HepG2 (cell line): ENCODE data around the gene POU6F1. TPM values are rescaled to one million over a fixed set of nuclear protein-coding genes. Genes with fewer than 3 reads are reported as not detected.
A peak's percentile ranks its signal among the peaks of the same experiment; 100 is the strongest.

Experiments used
- ARNT2 ChIP-seq: sonication (generic); formaldehyde crosslinking; IDR thresholded peaks from 2 replicates; pipeline ENCODE4 v1.8.0; 2022; ENCODE audit warnings: mild to moderate bottlenecking, low read depth, missing genetic modification reagents, moderate library complexity
- BRCA1 ChIP-seq: sonication (generic); formaldehyde crosslinking; IDR thresholded peaks from 2 replicates; pipeline ENCODE4 v1.4.0; 2020; ENCODE audit warnings: missing genetic modification reagents
- BRD4 ChIP-seq: sonication (generic); formaldehyde crosslinking; IDR thresholded peaks from 2 replicates; pipeline ENCODE4 v1.4.0; 2020; ENCODE audit warnings: missing genetic modification reagents
- HNF4A ChIP-seq: sonication (generic); formaldehyde crosslinking; IDR thresholded peaks from 2 replicates; pipeline ENCODE4 v1.4.0; 2020; ENCODE audit warnings: missing genetic modification reagents
- KMT2A ChIP-seq: sonication (generic); formaldehyde crosslinking; IDR thresholded peaks from 2 replicates; pipeline ENCODE4 v1.4.0; 2020; ENCODE audit warnings: missing genetic modification reagents
- RCOR2 ChIP-seq: IDR thresholded peaks from 2 replicates; pipeline ENCODE4 v1.6.1; 2016; ENCODE audit warnings: missing biosample characterization, missing genetic modification reagents
- RFXAP ChIP-seq: sonication (generic); formaldehyde crosslinking; IDR thresholded peaks from 2 replicates; pipeline ENCODE4 v1.4.0; 2020; ENCODE audit warnings: missing genetic modification reagents, borderline replicate concordance
- U2AF2 ChIP-seq: fragments of 200-400 bp; formaldehyde crosslinking; IDR thresholded peaks from 2 replicates; pipeline ENCODE4 v1.6.1; 2017; ENCODE audit warnings: low read depth, mild to moderate bottlenecking, low read length
- ZNF20 ChIP-seq: sonication (generic); formaldehyde crosslinking; IDR thresholded peaks from 2 replicates; pipeline ENCODE4 v1.4.0; 2020; ENCODE audit warnings: mild to moderate bottlenecking, moderate library complexity, missing genetic modification reagents
- ZNF331 ChIP-seq: sonication (generic); formaldehyde crosslinking; IDR thresholded peaks from 2 replicates; pipeline ENCODE4 v1.4.0; 2020; ENCODE audit warnings: missing genetic modification reagents
- ZNF558 ChIP-seq: sonication (generic); formaldehyde crosslinking; IDR thresholded peaks from 2 replicates; pipeline ENCODE4 v1.9.0; 2022; ENCODE audit warnings: mild to moderate bottlenecking, missing genetic modification reagents, borderline replicate concordance
- ZNF567 ChIP-seq: sonication (generic); formaldehyde crosslinking; IDR thresholded peaks from 2 replicates; pipeline ENCODE4 v1.8.1; 2023; ENCODE audit warnings: mild to moderate bottlenecking, missing genetic modification reagents, borderline replicate concordance
- ZNF577 ChIP-seq: sonication (generic); formaldehyde crosslinking; IDR thresholded peaks from 2 replicates; pipeline ENCODE4 v1.4.0; 2020; ENCODE audit warnings: mild to moderate bottlenecking, low read depth, missing genetic modification reagents, borderline replicate concordance
- ZNF614 ChIP-seq: IDR thresholded peaks from 2 replicates; pipeline ENCODE4 v1.6.1; 2018; ENCODE audit warnings: missing biosample characterization, missing genetic modification reagents, inconsistent platforms, borderline replicate concordance
- ZNF674 ChIP-seq: sonication (generic); formaldehyde crosslinking; IDR thresholded peaks from 2 replicates; pipeline ENCODE4 v1.5.0; 2020; ENCODE audit warnings: low read depth, mild to moderate bottlenecking, missing genetic modification reagents
- polyA plus RNA-seq, 8 experiments: library from polyadenylated mRNA; depleted of rRNA in 3 of 8; stranded (reverse) in 7 of 8; unstranded in 1 of 8; fragments of >200 nt; fragmentation: Illumina TruSeq in 4 of 8; extraction: Trizol in 4 of 8; gene quantifications; 2 replicates each; pipeline versions ENCODE4 v1.2.1 to v1.2.3, GENCODE V29; 2011 to 2016; ENCODE audit warnings: low read depth in 4 of 8, missing spikeins in 1 of 8, mixed read lengths in 1 of 8; ENCODE audit not compliant: insufficient read depth in 1 of 8
- total RNA-seq, 5 experiments: library from RNA; depleted of rRNA; stranded (reverse); fragments of >200 nt; fragmentation: Illumina TruSeq; extraction: Trizol; gene quantifications; 2 replicates each; pipeline ENCODE4 v1.2.3, GENCODE V29; 2016; ENCODE audit warnings: low read depth in 1 of 5
- TF ChIP-seq, protein P1 (sequence below): sonication (generic); formaldehyde crosslinking; IDR thresholded peaks from 2 replicates; pipeline ENCODE4 v1.5.1; 2020; ENCODE audit warnings: missing genetic modification reagents, mild to moderate bottlenecking, borderline replicate concordance
- TF ChIP-seq, protein P2 (sequence below): sonication (generic); formaldehyde crosslinking; IDR thresholded peaks from 2 replicates; pipeline ENCODE4 v1.4.0; 2020; ENCODE audit warnings: missing genetic modification reagents
- TF ChIP-seq, protein P3 (sequence below): sonication (generic); formaldehyde crosslinking; conservative IDR thresholded peaks from 2 replicates; pipeline ENCODE4 v1.4.0; 2020; ENCODE audit warnings: missing genetic modification reagents
- TF ChIP-seq, protein P4 (sequence below), 2 experiments: IDR thresholded peaks; 2 replicates each; pipeline ENCODE4 v1.6.1; 2011 to 2012; ENCODE audit warnings: low read length in 2 of 2, borderline replicate concordance in 1 of 2, low read depth in 1 of 2, mild to moderate bottlenecking in 1 of 2, moderate library complexity in 1 of 2

Gene POU6F1
- total and polyA plus RNA-seq, 2 of the 13 experiments (the other 11 are each of a cell fraction or from before 2014, with no cell fraction given) = 0.48 to 0.51 TPM

GRCh38 chr12:51238510-51239334 is 20.9 kb upstream of the POU6F1 start, which contains the start of gene DAZAP2 (continued):
- TF ChIP-seq ZNF614 (CRISPR knock-in tag) (no peak; the same call in 1 of the 2 replicates), ZNF567 (CRISPR knock-in tag) (no peak), RFXAP (CRISPR knock-in tag) (peak; percentile 78; the same call in 1 of the 2 replicates), U2AF2 (no peak), ZNF577 (no peak), HNF4A (CRISPR knock-in tag) (no peak), ZNF558 (CRISPR knock-in tag) (0 out of 2 replicates have a peak, but pooled peaks have one; percentile 24), ZNF20 (CRISPR knock-in tag) (no peak), ZNF674 (CRISPR knock-in tag) (no peak), KMT2A (CRISPR knock-in tag) (peak; percentile 59; the same call in 1 of the 2 replicates), BRCA1 (CRISPR knock-in tag) (no peak), ZNF331 (no peak), ARNT2 (CRISPR knock-in tag) (no peak), RCOR2 (CRISPR knock-in tag) (no peak), BRD4 (CRISPR knock-in tag) (peak; percentile 95)
- TF ChIP-seq, protein P1, sequence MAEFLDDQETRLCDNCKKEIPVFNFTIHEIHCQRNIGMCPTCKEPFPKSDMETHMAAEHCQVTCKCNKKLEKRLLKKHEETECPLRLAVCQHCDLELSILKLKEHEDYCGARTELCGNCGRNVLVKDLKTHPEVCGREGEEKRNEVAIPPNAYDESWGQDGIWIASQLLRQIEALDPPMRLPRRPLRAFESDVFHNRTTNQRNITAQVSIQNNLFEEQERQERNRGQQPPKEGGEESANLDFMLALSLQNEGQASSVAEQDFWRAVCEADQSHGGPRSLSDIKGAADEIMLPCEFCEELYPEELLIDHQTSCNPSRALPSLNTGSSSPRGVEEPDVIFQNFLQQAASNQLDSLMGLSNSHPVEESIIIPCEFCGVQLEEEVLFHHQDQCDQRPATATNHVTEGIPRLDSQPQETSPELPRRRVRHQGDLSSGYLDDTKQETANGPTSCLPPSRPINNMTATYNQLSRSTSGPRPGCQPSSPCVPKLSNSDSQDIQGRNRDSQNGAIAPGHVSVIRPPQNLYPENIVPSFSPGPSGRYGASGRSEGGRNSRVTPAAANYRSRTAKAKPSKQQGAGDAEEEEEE (CRISPR knock-in tag) = no peak
- TF ChIP-seq, protein P2, sequence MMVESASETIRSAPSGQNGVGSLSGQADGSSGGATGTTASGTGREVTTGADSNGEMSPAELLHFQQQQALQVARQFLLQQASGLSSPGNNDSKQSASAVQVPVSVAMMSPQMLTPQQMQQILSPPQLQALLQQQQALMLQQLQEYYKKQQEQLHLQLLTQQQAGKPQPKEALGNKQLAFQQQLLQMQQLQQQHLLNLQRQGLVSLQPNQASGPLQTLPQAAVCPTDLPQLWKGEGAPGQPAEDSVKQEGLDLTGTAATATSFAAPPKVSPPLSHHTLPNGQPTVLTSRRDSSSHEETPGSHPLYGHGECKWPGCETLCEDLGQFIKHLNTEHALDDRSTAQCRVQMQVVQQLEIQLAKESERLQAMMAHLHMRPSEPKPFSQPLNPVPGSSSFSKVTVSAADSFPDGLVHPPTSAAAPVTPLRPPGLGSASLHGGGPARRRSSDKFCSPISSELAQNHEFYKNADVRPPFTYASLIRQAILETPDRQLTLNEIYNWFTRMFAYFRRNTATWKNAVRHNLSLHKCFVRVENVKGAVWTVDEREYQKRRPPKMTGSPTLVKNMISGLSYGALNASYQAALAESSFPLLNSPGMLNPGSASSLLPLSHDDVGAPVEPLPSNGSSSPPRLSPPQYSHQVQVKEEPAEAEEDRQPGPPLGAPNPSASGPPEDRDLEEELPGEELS (CRISPR knock-in tag) = peak; percentile 39; the same call in 1 of the 2 replicates
- TF ChIP-seq, protein P3, sequence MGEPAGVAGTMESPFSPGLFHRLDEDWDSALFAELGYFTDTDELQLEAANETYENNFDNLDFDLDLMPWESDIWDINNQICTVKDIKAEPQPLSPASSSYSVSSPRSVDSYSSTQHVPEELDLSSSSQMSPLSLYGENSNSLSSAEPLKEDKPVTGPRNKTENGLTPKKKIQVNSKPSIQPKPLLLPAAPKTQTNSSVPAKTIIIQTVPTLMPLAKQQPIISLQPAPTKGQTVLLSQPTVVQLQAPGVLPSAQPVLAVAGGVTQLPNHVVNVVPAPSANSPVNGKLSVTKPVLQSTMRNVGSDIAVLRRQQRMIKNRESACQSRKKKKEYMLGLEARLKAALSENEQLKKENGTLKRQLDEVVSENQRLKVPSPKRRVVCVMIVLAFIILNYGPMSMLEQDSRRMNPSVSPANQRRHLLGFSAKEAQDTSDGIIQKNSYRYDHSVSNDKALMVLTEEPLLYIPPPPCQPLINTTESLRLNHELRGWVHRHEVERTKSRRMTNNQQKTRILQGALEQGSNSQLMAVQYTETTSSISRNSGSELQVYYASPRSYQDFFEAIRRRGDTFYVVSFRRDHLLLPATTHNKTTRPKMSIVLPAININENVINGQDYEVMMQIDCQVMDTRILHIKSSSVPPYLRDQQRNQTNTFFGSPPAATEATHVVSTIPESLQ = 0 out of 2 replicates have a peak, but pooled peaks have one; percentile 30
- TF ChIP-seq, protein P4, sequence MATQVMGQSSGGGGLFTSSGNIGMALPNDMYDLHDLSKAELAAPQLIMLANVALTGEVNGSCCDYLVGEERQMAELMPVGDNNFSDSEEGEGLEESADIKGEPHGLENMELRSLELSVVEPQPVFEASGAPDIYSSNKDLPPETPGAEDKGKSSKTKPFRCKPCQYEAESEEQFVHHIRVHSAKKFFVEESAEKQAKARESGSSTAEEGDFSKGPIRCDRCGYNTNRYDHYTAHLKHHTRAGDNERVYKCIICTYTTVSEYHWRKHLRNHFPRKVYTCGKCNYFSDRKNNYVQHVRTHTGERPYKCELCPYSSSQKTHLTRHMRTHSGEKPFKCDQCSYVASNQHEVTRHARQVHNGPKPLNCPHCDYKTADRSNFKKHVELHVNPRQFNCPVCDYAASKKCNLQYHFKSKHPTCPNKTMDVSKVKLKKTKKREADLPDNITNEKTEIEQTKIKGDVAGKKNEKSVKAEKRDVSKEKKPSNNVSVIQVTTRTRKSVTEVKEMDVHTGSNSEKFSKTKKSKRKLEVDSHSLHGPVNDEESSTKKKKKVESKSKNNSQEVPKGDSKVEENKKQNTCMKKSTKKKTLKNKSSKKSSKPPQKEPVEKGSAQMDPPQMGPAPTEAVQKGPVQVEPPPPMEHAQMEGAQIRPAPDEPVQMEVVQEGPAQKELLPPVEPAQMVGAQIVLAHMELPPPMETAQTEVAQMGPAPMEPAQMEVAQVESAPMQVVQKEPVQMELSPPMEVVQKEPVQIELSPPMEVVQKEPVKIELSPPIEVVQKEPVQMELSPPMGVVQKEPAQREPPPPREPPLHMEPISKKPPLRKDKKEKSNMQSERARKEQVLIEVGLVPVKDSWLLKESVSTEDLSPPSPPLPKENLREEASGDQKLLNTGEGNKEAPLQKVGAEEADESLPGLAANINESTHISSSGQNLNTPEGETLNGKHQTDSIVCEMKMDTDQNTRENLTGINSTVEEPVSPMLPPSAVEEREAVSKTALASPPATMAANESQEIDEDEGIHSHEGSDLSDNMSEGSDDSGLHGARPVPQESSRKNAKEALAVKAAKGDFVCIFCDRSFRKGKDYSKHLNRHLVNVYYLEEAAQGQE (IDR thresholded peaks at IDR 0.05; ENCODE audit: borderline replicate concordance in 1 of 2, low read depth in 1 of 2, low read length in 2 of 2) = no peak; a peak in 1 of 4 replicates
